Aortic smooth muscle cell (primary cell): ENCODE measurements around the gene EVA1B. TPM values are rescaled to one million over a fixed set of nuclear protein-coding genes. Genes with fewer than 3 reads are reported as not detected.

Experiments
- total RNA-seq: library from RNA; depleted of rRNA; stranded (reverse); fragments of >200 nt; gene quantifications from 2 replicates; pipeline ENCODE4 v1.2.3, GENCODE V29; 2014

The EVA1B gene, protein sequence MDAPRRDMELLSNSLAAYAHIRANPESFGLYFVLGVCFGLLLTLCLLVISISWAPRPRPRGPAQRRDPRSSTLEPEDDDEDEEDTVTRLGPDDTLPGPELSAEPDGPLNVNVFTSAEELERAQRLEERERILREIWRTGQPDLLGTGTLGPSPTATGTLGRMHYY
- 202 and 212 TPM in 2 replicates for total RNA-seq

DNA sequence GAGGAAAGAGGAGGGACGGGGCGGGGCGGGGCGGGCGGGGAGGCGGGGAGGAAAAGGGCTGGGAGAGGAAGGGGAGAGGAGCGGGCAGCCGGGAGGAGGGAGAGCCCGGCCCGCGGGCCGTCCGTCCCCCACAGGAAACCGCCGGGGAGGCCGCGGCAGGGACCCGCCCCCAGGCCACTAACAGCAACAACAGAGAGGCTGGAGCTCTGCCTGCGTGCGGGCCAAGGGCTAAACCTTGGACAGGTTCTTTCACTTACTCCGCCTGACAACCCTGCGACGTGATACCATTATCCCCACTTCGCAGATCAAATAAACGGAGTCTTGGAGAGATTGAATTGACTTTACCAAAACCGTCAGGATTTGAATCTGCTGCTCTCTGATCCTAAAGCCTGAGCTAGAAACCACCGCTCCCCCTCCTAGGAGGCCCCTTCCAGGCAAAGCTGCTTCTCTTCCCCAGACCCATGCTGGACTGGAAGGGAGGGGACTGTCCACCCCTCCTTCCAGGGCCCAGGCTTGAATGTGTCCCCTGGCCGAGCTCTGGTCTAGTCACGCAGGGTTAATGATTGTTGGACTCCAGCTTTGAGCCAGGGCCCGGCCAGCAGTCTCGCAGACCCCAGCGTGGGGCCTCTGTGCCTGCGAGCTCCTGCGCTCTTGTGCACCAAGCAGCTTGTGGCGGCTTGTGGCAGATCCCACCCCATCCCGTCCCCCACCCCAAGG is at the start of gene EVA1B:
Gene EVA1B (minus strand): TSS at position 10 of the 717 bp plus-strand sequence. CDS start 608 bp downstream, outside the sequence.

DNA sequence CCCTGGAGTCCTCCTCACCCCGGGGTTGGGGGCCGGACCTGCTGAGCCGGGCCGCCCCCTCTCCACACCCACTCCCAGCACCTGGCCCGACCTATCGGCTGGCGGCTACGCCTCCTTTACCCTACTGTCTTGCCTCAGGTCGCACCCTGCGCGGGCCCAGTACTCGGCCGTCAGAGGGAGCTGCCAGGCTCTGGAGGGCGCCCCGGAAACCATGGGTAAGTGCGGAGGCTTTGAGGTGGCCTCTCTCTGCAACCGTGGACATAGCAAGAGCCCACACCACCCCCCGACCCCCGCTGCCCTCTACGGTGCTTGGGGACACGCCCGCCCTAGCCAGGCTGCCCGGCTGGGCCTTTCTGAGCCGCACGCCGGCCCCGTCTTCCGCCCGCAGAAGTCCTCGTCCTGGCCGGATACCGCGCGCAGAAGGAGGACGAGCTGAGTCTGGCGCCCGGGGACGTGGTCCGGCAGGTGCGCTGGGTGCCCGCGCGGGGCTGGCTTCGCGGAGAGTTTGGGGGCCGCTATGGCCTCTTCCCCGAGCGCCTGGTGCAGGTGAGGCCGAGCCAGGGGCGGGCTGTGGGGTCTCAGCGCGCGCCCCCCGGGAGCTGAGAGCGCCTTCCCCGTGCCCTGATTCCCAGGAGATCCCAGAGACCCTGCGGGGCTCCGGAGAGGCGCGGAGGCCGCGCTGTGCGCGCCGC is 17.1 kb downstream of the EVA1B start, which contains the start of gene SH3D21:
Gene SH3D21 (plus strand): TSS at position 159 of the 692 bp plus-strand sequence. CDS start 53 bp downstream, at position 212.

Other genes starting within 250 kb of the EVA1B start
- gene TEKT2, start 239.6 kb downstream of the EVA1B start, total RNA-seq = under 0.01 TPM in 1 of 2 replicates, not detected in the other
- gene ADPRS, start 234.8 kb downstream of the EVA1B start, total RNA-seq = 22.5 and 25.8 TPM in 2 replicates
- 5.7 and 5.9 TPM in 2 replicates for gene COL8A2, start 198.4 kb downstream of the EVA1B start, total RNA-seq
- gene TRAPPC3, start 174.2 kb downstream of the EVA1B start, total RNA-seq = 83.5 and 86.3 TPM in 2 replicates
- 87.5 and 88.7 TPM in 2 replicates for gene MAP7D1, start 167.5 kb downstream of the EVA1B start, total RNA-seq
- gene THRAP3, start 99.2 kb downstream of the EVA1B start, total RNA-seq = 91.0 and 97.1 TPM in 2 replicates
- 1.3 and 1.7 TPM in 2 replicates for gene SH3D21, start 17.3 kb downstream of the EVA1B start, total RNA-seq
- gene STK40, start 62.3 kb upstream of the EVA1B start, total RNA-seq = 13.4 and 14.8 TPM in 2 replicates
- gene LSM10, start 74.3 kb upstream of the EVA1B start, total RNA-seq = 10.3 TPM in 2 replicates
- gene OSCP1, start 126.8 kb upstream of the EVA1B start, total RNA-seq = 9.9 and 11.9 TPM in 2 replicates
- 55.4 and 60.4 TPM in 2 replicates for gene MRPS15, start 140.7 kb upstream of the EVA1B start, total RNA-seq
- gene CSF3R, start 159.3 kb upstream of the EVA1B start, total RNA-seq = not detected in 2 replicates